Spleen (tissue), 7 donors: ENCODE data around the gene NBAS.

Experiments
- POLR2AphosphoS5 ChIP-seq, 3 donors: sonication (generic); formaldehyde crosslinking; IDR thresholded peaks; one replicate each; pipeline ENCODE4 v1.5.1; 2017; ENCODE audit warnings: antibody characterized with exemption in 3 of 3
- TF ChIP-seq, protein P1 (sequence below), 11 experiments: fragments of 200-600 bp in 7 of 11; fragments of 450-650 bp in 4 of 11; sonication (generic) in 4 of 11; IDR thresholded peaks in 8 of 11; conservative IDR thresholded peaks in 3 of 11; 1 replicate in 7 of 11; 2 replicates in 4 of 11; pipeline versions ENCODE4 v1.4.0 to v1.8.0; 2016 to 2021; ENCODE audit warnings: antibody characterized with exemption in 11 of 11, inconsistent platforms in 4 of 11, mild to moderate bottlenecking in 1 of 11
- donor health status: DM: no; HTN: no; CAD: no; lungs with moderate emphysema.
- donor health status: DM: no; HTN: no; CAD: no.
- donor health status: DM: no; HTN: no; CAD: no.

DNA sequence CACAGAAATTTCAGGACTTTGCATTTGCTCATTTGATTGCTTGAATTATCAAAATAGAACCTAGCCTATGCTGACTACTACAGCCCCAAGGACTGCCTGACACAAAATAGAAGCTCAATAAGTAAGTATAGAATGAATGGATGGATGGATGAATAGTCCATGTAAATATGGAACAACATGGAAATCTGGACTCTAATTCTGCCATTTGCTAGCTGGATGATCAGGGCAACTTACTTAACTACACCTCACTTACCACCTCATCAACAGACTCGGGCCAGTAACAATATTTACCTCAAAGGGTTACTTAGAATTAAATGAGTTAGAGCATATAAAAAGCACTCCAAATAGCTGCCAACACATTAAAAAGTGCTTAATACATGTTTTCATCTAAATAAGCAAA, 50.6 kb downstream of the NBAS start:
- TF ChIP-seq POLR2AphosphoS5 (IDR thresholded peaks at IDR 0.05): no peak
- TF ChIP-seq, protein P1, sequence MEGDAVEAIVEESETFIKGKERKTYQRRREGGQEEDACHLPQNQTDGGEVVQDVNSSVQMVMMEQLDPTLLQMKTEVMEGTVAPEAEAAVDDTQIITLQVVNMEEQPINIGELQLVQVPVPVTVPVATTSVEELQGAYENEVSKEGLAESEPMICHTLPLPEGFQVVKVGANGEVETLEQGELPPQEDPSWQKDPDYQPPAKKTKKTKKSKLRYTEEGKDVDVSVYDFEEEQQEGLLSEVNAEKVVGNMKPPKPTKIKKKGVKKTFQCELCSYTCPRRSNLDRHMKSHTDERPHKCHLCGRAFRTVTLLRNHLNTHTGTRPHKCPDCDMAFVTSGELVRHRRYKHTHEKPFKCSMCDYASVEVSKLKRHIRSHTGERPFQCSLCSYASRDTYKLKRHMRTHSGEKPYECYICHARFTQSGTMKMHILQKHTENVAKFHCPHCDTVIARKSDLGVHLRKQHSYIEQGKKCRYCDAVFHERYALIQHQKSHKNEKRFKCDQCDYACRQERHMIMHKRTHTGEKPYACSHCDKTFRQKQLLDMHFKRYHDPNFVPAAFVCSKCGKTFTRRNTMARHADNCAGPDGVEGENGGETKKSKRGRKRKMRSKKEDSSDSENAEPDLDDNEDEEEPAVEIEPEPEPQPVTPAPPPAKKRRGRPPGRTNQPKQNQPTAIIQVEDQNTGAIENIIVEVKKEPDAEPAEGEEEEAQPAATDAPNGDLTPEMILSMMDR (IDR thresholded peaks at IDR 0.05 in 8 of 11, conservative IDR thresholded peaks at IDR 0.05 in 3 of 11): no peak
